GM20000 (cell line): ENCODE data around the gene APOD.
"Not testable (repeated sequence)": the region's sequence is repeated elsewhere in the genome, so short reads cannot be mapped to it uniquely, and the experiment has no call there.

Experiments
- DNase-seq: peaks from one replicate; pipeline ENCODE4 v3.0.0; 2012; ENCODE audit warnings: low spot score
- CTCF ChIP-seq: IDR thresholded peaks from 2 replicates; pipeline ENCODE4 v1.5.1; 2012; ENCODE audit warnings: mild to moderate bottlenecking, control low read depth; ENCODE audit errors: extremely low read depth, missing control alignments

APOD gene

GRCh38 chr3:195619591-195620369 is 36.0 kb upstream of the APOD start:
- DNase-seq: not testable (repeated sequence)

DNA sequence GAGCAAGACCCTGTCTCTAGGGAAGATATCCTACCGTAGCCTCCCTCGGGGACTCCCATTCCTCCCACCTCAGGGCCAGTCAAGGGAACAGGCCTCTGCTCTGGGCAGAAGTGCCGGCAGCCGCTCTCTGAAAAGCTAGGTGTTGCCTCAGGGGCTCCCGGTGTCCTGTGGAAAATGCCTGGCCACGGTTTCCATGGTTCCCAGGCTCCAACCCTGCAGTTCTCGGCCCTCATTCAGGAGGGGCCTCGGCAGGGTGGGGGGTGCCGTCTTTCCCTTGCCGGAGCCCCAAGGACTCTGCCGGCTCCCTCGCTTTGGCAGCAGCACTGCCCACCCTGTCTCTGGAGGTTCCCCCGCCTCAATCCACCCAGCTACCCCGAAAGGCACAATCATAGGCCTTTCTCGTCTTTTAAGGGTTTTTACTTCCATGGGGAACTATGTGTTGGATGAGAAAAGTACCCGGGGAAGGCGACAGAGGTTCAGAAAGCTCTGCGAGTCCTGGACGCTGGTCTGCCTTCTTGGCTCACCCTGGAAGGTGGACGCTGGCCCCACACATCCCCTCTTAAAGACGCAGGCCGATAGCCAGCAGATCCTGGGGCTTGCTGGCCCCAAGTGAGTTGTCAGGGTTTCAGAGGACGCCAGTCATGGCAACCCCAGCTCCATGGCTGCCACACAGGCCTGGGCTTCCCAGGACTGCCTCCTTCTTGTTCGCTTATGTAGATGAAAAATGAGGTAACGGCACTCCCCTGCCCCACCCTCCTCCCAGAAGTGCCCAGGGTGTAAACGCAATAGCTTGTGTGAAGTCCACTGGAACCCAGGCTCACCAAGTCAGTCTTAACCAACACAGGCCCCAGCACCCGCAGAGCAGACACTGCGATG is 34.3 kb upstream of the APOD start:
- not testable (repeated sequence) for DNase-seq

GRCh38 chr3:195617134-195617533 is 33.4 kb upstream of the APOD start:
- not testable (repeated sequence) for DNase-seq

DNA sequence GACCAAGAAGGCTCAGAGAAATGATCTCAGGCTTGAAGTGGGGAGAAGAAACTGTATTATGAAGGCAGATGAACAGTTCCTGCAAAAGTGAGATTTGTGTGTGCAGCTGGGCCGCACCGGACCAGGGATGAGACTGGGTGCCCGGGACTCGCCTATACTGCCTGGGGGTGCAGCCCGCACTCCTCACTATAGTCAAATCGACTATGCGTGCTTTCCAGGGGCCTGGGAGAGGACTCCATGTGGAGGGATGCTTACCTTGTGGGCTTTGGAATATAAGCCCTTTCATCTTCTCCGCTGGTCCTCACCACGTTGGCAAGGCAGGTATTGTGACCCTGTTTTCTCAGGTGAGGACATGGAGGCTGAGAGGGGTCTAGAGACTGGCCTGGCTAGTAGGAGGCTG is 32.9 kb upstream of the APOD start:
- DNase-seq: no peak
- TF ChIP-seq CTCF: no peak

DNA sequence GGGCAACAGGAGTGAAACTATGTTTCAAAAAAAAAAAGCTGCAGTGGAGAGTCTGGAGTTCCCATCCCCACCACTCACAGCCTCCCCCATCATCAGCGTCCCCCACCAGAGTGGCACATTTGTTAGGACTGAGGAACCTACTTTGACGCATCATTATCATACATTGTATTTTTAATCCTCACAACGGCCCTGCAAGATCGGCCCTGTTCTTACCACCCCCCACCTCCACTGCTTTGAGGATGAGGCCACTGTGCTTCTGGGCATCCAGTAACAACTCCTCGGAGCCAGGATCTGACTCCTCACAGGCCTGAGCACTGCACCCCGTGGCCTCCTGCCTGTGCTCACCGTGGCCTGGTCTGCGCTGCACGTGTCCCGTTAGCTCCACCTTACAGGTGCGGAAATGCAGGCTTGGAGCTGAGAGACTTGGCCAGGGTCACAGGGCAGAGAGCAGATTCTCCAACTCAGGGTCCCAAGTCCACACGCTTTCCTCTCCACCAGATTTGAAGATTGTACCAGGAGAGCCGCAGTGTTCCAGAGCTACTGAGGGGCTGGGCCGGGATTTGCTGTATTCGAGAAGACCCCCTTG is 32.3 kb upstream of the APOD start:
- not testable (repeated sequence) for DNase-seq

DNA sequence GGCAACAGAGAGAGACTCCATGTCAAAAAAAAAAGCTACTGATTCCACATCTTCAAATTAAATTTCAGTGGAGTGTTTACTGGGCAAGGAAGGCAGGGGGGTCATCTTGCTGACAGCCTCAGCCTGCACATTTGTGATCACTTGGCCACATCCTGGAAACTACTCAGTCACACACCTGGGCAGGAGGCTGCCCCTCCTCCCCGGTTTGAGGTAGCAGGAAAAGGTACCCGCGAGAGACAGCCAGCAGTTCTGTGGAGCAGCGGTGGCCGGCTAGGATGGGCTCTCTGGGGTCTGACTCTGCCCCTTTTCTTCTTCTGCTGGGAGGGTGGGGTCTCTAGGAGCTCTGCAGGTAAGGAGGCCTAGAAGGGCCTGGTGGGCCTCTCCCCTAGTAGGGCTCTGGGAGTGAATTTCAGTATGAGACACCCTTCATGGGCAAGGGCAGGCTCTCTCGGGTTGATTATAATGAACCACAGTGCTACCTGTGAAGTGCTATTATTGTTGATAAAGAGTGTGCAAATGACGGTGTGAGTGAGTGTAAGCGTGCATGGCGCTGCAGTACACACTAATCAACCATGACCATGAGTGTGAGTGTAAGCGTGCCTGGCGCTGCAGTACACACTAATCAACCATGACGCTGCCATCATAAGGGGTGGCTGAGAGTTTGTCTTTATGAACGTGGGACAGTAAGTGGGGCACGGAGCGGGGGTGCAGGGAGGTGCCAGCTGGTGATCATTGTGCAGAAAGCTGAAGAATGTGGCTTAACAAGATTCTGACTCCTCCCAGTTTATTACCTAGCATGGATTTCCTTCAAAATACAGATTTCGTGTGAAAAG is 31.1 kb upstream of the APOD start:
- DNase-seq: not testable (repeated sequence)

- DNase-seq: no peak
- no peak for TF ChIP-seq CTCF
These were observed 29.8 kb upstream of the APOD start for GRCh38 chr3:195613468-195614069.

DNA sequence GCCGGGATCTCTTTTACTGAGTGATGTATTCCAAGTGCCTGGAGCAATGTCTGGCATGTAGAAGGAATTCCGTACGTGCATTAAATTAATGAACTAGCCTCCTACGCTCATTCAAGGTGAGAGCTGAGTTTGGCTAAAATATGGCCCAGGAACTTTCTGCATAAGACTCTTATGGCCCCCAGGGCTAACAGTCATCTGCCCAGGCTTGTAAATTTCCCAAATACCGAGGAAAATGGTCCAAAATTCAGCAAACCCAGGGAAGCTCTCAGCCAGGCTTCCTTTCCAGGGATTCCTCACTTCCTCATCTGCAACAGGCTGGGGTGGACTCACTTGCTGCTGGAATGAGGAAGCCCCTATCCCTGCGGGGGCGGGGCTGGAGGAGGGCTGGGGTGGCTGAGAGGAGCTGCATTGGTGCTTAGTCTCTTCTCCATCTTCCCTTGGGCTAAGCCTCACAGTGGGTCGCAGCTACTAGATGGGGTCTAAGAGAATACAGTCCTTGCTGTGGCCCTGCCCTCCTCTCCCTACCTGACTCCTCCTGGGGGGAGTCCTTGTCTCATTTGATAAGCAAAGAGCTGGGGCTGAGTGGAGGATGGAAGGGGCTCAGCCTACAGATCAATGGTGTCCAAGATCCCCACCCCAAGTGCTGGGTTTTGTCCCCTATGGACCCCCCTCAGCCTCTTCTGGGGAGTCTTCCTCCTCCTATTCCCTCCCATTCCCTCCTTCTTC is 28.5 kb upstream of the APOD start:
- TF ChIP-seq CTCF: no peak
- no peak for DNase-seq

DNA sequence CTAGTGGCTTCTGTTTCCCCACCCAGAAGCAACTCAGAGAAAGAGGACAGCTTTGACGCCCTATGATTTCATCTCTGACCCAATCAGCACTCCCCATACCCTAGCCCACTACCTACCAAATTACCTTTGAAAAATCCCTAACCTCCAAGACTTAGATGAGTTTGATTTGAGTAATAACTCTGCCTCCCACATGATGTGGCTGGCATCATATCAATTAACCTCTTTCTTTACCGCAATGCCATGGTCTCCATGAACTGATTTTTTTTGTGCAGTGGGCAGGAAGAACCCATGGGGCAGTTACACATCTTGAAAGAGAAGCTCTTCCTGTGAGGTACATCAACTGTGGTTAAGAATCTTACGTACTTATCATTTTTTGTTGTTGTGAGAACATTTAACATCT is 25.5 kb upstream of the APOD start:
- no peak for TF ChIP-seq CTCF
- no peak for DNase-seq

- DNase-seq: not testable (repeated sequence)
These were observed 18.0 kb upstream of the APOD start for GRCh38 chr3:195601785-195602184.
